ENCODE measurements around the gene MYO5A.

MYO5A gene

GRCh38 chr15:52417521-52417920, 111.2 kb downstream of the MYO5A start:
- TF ChIP-seq FOXP2 (optimal IDR thresholded peaks at IDR 0.05; ENCODE audit: borderline replicate concordance, extremely low read depth, extremely low read length, insufficient read depth) = no peak
- no peak for TF ChIP-seq REST (IDR thresholded peaks at IDR 0.05; ENCODE audit: insufficient read depth in 1 of 2, low read depth in 2 of 2, low read length in 2 of 2)
- TF ChIP-seq SIN3A (IDR thresholded peaks at IDR 0.05; ENCODE audit: borderline replicate concordance, insufficient read depth, low read length) = no peak
- no peak for TF ChIP-seq POLR2AphosphoS5 (IDR thresholded peaks at IDR 0.05; ENCODE audit: low read depth, low read length)
- no peak for TF ChIP-seq TAF1 (IDR thresholded peaks at IDR 0.05; ENCODE audit: borderline replicate concordance, insufficient read depth, low read length)

- TF ChIP-seq POLR2AphosphoS5 (IDR thresholded peaks at IDR 0.05; ENCODE audit: low read depth, low read length) (no peak), SIN3A (IDR thresholded peaks at IDR 0.05; ENCODE audit: borderline replicate concordance, insufficient read depth, low read length) (no peak), TAF1 (IDR thresholded peaks at IDR 0.05; ENCODE audit: borderline replicate concordance, insufficient read depth, low read length) (no peak), FOXP2 (optimal IDR thresholded peaks at IDR 0.05; ENCODE audit: borderline replicate concordance, extremely low read depth, extremely low read length, insufficient read depth) (no peak)
These were observed 113.1 kb downstream of the MYO5A start for GRCh38 chr15:52415628-52416027.

- TF ChIP-seq FOXP2 (optimal IDR thresholded peaks at IDR 0.05; ENCODE audit: borderline replicate concordance, extremely low read depth, extremely low read length, insufficient read depth) (no peak), REST (IDR thresholded peaks at IDR 0.05; ENCODE audit: insufficient read depth in 1 of 2, low read depth in 2 of 2, low read length in 2 of 2) (no peak), POLR2AphosphoS5 (IDR thresholded peaks at IDR 0.05; ENCODE audit: low read depth, low read length) (no peak), SIN3A (IDR thresholded peaks at IDR 0.05; ENCODE audit: borderline replicate concordance, insufficient read depth, low read length) (no peak), TAF1 (IDR thresholded peaks at IDR 0.05; ENCODE audit: borderline replicate concordance, insufficient read depth, low read length) (no peak)
These were observed 113.7 kb downstream of the MYO5A start for GRCh38 chr15:52414936-52415335.

- TF ChIP-seq FOXP2 (optimal IDR thresholded peaks at IDR 0.05; ENCODE audit: borderline replicate concordance, extremely low read depth, extremely low read length, insufficient read depth) = no peak
These were observed 119.9 kb downstream of the MYO5A start for GRCh38 chr15:52408823-52409222.

- no peak for TF ChIP-seq REST (IDR thresholded peaks at IDR 0.05; ENCODE audit: insufficient read depth in 1 of 2, low read depth in 2 of 2, low read length in 2 of 2)
- no peak for TF ChIP-seq TAF1 (IDR thresholded peaks at IDR 0.05; ENCODE audit: borderline replicate concordance, insufficient read depth, low read length)
- no peak for TF ChIP-seq POLR2AphosphoS5 (IDR thresholded peaks at IDR 0.05; ENCODE audit: low read depth, low read length)
- no peak for TF ChIP-seq SIN3A (IDR thresholded peaks at IDR 0.05; ENCODE audit: borderline replicate concordance, insufficient read depth, low read length)
These were observed 121.3 kb downstream of the MYO5A start for GRCh38 chr15:52407374-52407773.

GRCh38 chr15:52406601-52407000, 122.1 kb downstream of the MYO5A start:
- TF ChIP-seq TAF1 (IDR thresholded peaks at IDR 0.05; ENCODE audit: borderline replicate concordance, insufficient read depth, low read length) (no peak), SIN3A (IDR thresholded peaks at IDR 0.05; ENCODE audit: borderline replicate concordance, insufficient read depth, low read length) (no peak), REST (IDR thresholded peaks at IDR 0.05; ENCODE audit: insufficient read depth in 1 of 2, low read depth in 2 of 2, low read length in 2 of 2) (no peak), POLR2AphosphoS5 (IDR thresholded peaks at IDR 0.05; ENCODE audit: low read depth, low read length) (no peak), FOXP2 (optimal IDR thresholded peaks at IDR 0.05; ENCODE audit: borderline replicate concordance, extremely low read depth, extremely low read length, insufficient read depth) (no peak)

All from PFSK-1 (cell line).